Heart right ventricle (tissue), 16 donors: ENCODE results near the gene WFIKKN2. TPM values are rescaled to one million over a fixed set of nuclear protein-coding genes. Genes with fewer than 3 reads are reported as not detected.

Experiments used
- ATAC-seq, 8 donors: fragments of 200-7000 bp; cut with Tn5 transposase; one replicate each; pipeline ENCODE4 v1.9.1; 2020; ENCODE audit warnings: mild to moderate bottlenecking in 8 of 8, moderate library complexity in 8 of 8, moderate number of reproducible peaks in 1 of 8
- DNase-seq, 2 donors: peaks; one replicate each; pipeline ENCODE4 v3.0.0-alpha.2; 2020
- H3K27ac ChIP-seq, 10 donors: fragments of 200-600 bp; sonication (generic) in 2 of 10; one replicate each; pipeline versions ENCODE4 v1.5.0 to v1.8.0; 2020 to 2022; ENCODE audit warnings: mild to moderate bottlenecking in 3 of 10
- H3K27me3 ChIP-seq, 7 donors: fragments of 200-600 bp; one replicate each; pipeline ENCODE4 v1.8.0; 2021 to 2022; ENCODE audit warnings: mild to moderate bottlenecking in 2 of 7
- H3K36me3 ChIP-seq, 9 donors: fragments of 200-600 bp; sonication (generic) in 1 of 9; one replicate each; pipeline versions ENCODE4 v1.5.0 to v1.8.0; 2020 to 2022; ENCODE audit warnings: mild to moderate bottlenecking in 2 of 9
- H3K4me1 ChIP-seq, 9 donors: fragments of 200-600 bp; sonication (generic) in 1 of 9; one replicate each; pipeline versions ENCODE4 v1.5.0 to v1.8.0; 2020 to 2022; ENCODE audit warnings: mild to moderate bottlenecking in 4 of 9
- H3K4me3 ChIP-seq, 10 donors: fragments of 200-600 bp; sonication (generic) in 2 of 10; one replicate each; pipeline versions ENCODE4 v1.5.0 to v1.8.0; 2020 to 2022; ENCODE audit warnings: mild to moderate bottlenecking in 7 of 10, moderate library complexity in 2 of 10
- H3K9me3 ChIP-seq, 11 donors: fragments of 200-600 bp in 10 of 11; sonication (generic) in 2 of 11; one replicate each; pipeline versions ENCODE4 v1.5.0 to v1.8.0; 2013 to 2022; ENCODE audit warnings: mild to moderate bottlenecking in 2 of 11, control low read depth in 1 of 11, moderate library complexity in 1 of 11
- CTCF ChIP-seq, 9 donors: fragments of 200-600 bp; sonication (generic) in 2 of 9; IDR thresholded peaks; one replicate each; pipeline versions ENCODE4 v1.5.0 to v1.8.0; 2021 to 2022; ENCODE audit warnings: antibody characterized with exemption in 9 of 9, mild to moderate bottlenecking in 5 of 9, moderate library complexity in 1 of 9
- WGBS, 2 donors: extraction: QIAGEN DNeasy Blood & Tissue Kit; methylation state at CpG; one replicate each; pipeline ENCODE4 v1.1.7; 2013; ENCODE audit warnings: inconsistent platforms in 1 of 2; 5-methylcytosine and 5-hydroxymethylcytosine counted together
- intact Hi-C, 10 donors: fragments of 100-400 bp; cut with DNase I; formaldehyde crosslinking; loops; one replicate each; pipeline versions ENCODE4 v1.11.1 to v1.14.2; 2022
- polyA plus RNA-seq, 2 donors: library from polyadenylated mRNA; stranded (reverse); fragments of 200-250 nt; gene quantifications; one replicate each; pipeline ENCODE4 v1.2.3, GENCODE V29; 2013
- total RNA-seq, 10 donors: library from RNA; stranded (reverse); fragmentation: NEBNext Ultra II Directional in 3 of 10; extraction: Animal tissue kit (Norgen Biotek cat#: 25700) in 3 of 10; gene quantifications; one replicate each; pipeline versions ENCODE4 v1.2.1 to v1.2.4, GENCODE V29; 2021 to 2023
- donor health status: Arrhythmogenic right ventricular cardiomyopathy.
- donor health status: ischemic (EF 13 %, LVEDD 7.1; RV severe dilation, severe dysfunction).
- donor health status: healthy with polysubstance abuse.
- donor health status: DM: no; HTN: yes; CAD: no.
- donor health status: DM: no; HTN: no; CAD: no.
- donor health status: ischemic (EF 25% LVEDD 6.9; RV normal size, moderate dysfunction).
- donor health status: ischemic (EF 25% LVEDD 5.7; RV mildly dilated, moderate dysfunction).
- donor health status: healthy.
- donor health status: DM: yes; HTN: yes; CAD: no.
- donor health status: Ischemic cardiomyopathy.
- donor health status: ischemic (EF 35%, LVEDD 5.7; RV mildly dilated, moderate dysfunction).
- donor health status: nonischemic (EF 11% LVEDD 7.7; RV severe dilation, severe dysfunction).
- donor health status: DM: yes; HTN: yes; CAD: no.
- donor health status: PGD.
- donor health status: ischemic (EF 29% LVEDD 5.4; RV normal size, mild dysfunction).
- donor health status: nonischemic (EF 23%, LVEDD 6.1; RV moderate dilation, normal function).

WFIKKN2 gene
- total and polyA plus RNA-seq, 12 donors, result 0.10 to 1.7 (median 0.49) TPM

GRCh38 chr17:50808888-50809287 is 26.5 kb upstream of the WFIKKN2 start:
- H3K27me3 ChIP-seq, result no peaks in the 10 kb centered on the region
- no peak overlapping the region for H3K4me3 ChIP-seq
- H3K36me3 ChIP-seq, result no peaks in the 10 kb centered on the region
- no peak overlapping the region for H3K27ac ChIP-seq
- no peak for DNase-seq
- no peaks in the 10 kb centered on the region for H3K4me1 ChIP-seq
- intact Hi-C loops, result no loop called here
- TF ChIP-seq CTCF (IDR thresholded peaks at IDR 0.05), result no peak
- no peaks in the 10 kb centered on the region for H3K9me3 ChIP-seq
- WGBS, 2 donors, result 49 to 57% methylated on average over 3 of the region's 3 CpGs
- no peak for ATAC-seq

GRCh38 chr17:50813583-50813982 is 21.8 kb upstream of the WFIKKN2 start:
- ATAC-seq (no peak), DNase-seq (no peak)
- Histone ChIP-seq H3K27ac (no peak overlapping the region), H3K36me3 (no peaks in the 10 kb centered on the region), H3K4me3 (no peak overlapping the region), H3K9me3 (no peaks in the 10 kb centered on the region), H3K27me3 (peaks cover 0 to 7% (median 0%) of the 10 kb centered on the region in 7 donors), H3K4me1 (peaks cover 0 to 7% (median 0%) of the 10 kb centered on the region in 9 donors)
- no peak for TF ChIP-seq CTCF (IDR thresholded peaks at IDR 0.05)
- intact Hi-C loops, result no loop called here

- TF ChIP-seq CTCF (IDR thresholded peaks at IDR 0.05), result no peak
- Histone ChIP-seq H3K9me3 (no peaks in the 10 kb centered on the region), H3K27me3 (peaks cover 0 to 7% (median 0%) of the 10 kb centered on the region in 7 donors), H3K36me3 (no peaks in the 10 kb centered on the region), H3K27ac (no peak overlapping the region), H3K4me3 (no peak overlapping the region), H3K4me1 (peaks cover 0 to 7% (median 0%) of the 10 kb centered on the region in 9 donors)
- intact Hi-C loops, result no loop called here
- ATAC-seq (no peak), DNase-seq (no peak)
- WGBS, 2 donors, result 49 to 62% methylated on average over 3 of the region's 3 CpGs
Measured at GRCh38 chr17:50815400-50815799, 20.0 kb upstream of the WFIKKN2 start.

GRCh38 chr17:50816271-50816670 is 19.1 kb upstream of the WFIKKN2 start:
- H3K9me3 ChIP-seq, result no peaks in the 10 kb centered on the region

More at GRCh38 chr17:50816271-50816670, 19.1 kb upstream of the WFIKKN2 start:
- DNase-seq (no peak), ATAC-seq (no peak)
- no peak for TF ChIP-seq CTCF (IDR thresholded peaks at IDR 0.05)
- no peak overlapping the region for H3K27ac ChIP-seq
- H3K36me3 ChIP-seq, result no peaks in the 10 kb centered on the region
- intact Hi-C loops, result no loop called here
- peaks cover 0 to 7% (median 0%) of the 10 kb centered on the region in 9 donors for H3K4me1 ChIP-seq
- peaks cover 0 to 7% (median 0%) of the 10 kb centered on the region in 7 donors for H3K27me3 ChIP-seq
- WGBS, 2 donors, result 81 to 91% methylated on average over 5 of the region's 5 CpGs
- H3K4me3 ChIP-seq, result no peak overlapping the region
